Heart right ventricle (tissue), 16 donors: ENCODE results near the gene FANCC. TPM values are rescaled to one million over a fixed set of nuclear protein-coding genes. Genes with fewer than 3 reads are reported as not detected.
A peak's percentile ranks its signal among the peaks of the same experiment; 100 is the strongest.

ENCODE experiments used
- ATAC-seq, 8 donors: fragments of 200-7000 bp; cut with Tn5 transposase; one replicate each; pipeline ENCODE4 v1.9.1; 2020; ENCODE audit warnings: mild to moderate bottlenecking in 8 of 8, moderate library complexity in 8 of 8, moderate number of reproducible peaks in 1 of 8
- DNase-seq, 2 donors: peaks; one replicate each; pipeline ENCODE4 v3.0.0-alpha.2; 2020
- H3K27ac ChIP-seq, 10 donors: fragments of 200-600 bp; sonication (generic) in 2 of 10; one replicate each; pipeline versions ENCODE4 v1.5.0 to v1.8.0; 2020 to 2022; ENCODE audit warnings: mild to moderate bottlenecking in 3 of 10
- H3K27me3 ChIP-seq, 7 donors: fragments of 200-600 bp; one replicate each; pipeline ENCODE4 v1.8.0; 2021 to 2022; ENCODE audit warnings: mild to moderate bottlenecking in 2 of 7
- H3K36me3 ChIP-seq, 9 donors: fragments of 200-600 bp; sonication (generic) in 1 of 9; one replicate each; pipeline versions ENCODE4 v1.5.0 to v1.8.0; 2020 to 2022; ENCODE audit warnings: mild to moderate bottlenecking in 2 of 9
- H3K4me1 ChIP-seq, 9 donors: fragments of 200-600 bp; sonication (generic) in 1 of 9; one replicate each; pipeline versions ENCODE4 v1.5.0 to v1.8.0; 2020 to 2022; ENCODE audit warnings: mild to moderate bottlenecking in 4 of 9
- H3K4me3 ChIP-seq, 10 donors: fragments of 200-600 bp; sonication (generic) in 2 of 10; one replicate each; pipeline versions ENCODE4 v1.5.0 to v1.8.0; 2020 to 2022; ENCODE audit warnings: mild to moderate bottlenecking in 7 of 10, moderate library complexity in 2 of 10
- H3K9me3 ChIP-seq, 11 donors: fragments of 200-600 bp in 10 of 11; sonication (generic) in 2 of 11; one replicate each; pipeline versions ENCODE4 v1.5.0 to v1.8.0; 2013 to 2022; ENCODE audit warnings: mild to moderate bottlenecking in 2 of 11, control low read depth in 1 of 11, moderate library complexity in 1 of 11
- WGBS, 2 donors: extraction: QIAGEN DNeasy Blood & Tissue Kit; methylation state at CpG; one replicate each; pipeline ENCODE4 v1.1.7; 2013; ENCODE audit warnings: inconsistent platforms in 1 of 2; 5-methylcytosine and 5-hydroxymethylcytosine counted together
- intact Hi-C, 10 donors: fragments of 100-400 bp; cut with DNase I; formaldehyde crosslinking; loops; one replicate each; pipeline versions ENCODE4 v1.11.1 to v1.14.2; 2022
- polyA plus RNA-seq, 2 donors: library from polyadenylated mRNA; stranded (reverse); fragments of 200-250 nt; gene quantifications; one replicate each; pipeline ENCODE4 v1.2.3, GENCODE V29; 2013
- total RNA-seq, 10 donors: library from RNA; stranded (reverse); fragmentation: NEBNext Ultra II Directional in 3 of 10; extraction: Animal tissue kit (Norgen Biotek cat#: 25700) in 3 of 10; gene quantifications; one replicate each; pipeline versions ENCODE4 v1.2.1 to v1.2.4, GENCODE V29; 2021 to 2023
- TF ChIP-seq, protein P1 (sequence below), 9 donors: fragments of 200-600 bp; sonication (generic) in 2 of 9; IDR thresholded peaks; one replicate each; pipeline versions ENCODE4 v1.5.0 to v1.8.0; 2021 to 2022; ENCODE audit warnings: antibody characterized with exemption in 9 of 9, mild to moderate bottlenecking in 5 of 9, moderate library complexity in 1 of 9
- donor health status: Arrhythmogenic right ventricular cardiomyopathy.
- donor health status: ischemic (EF 13 %, LVEDD 7.1; RV severe dilation, severe dysfunction).
- donor health status: healthy with polysubstance abuse.
- donor health status: DM: no; HTN: yes; CAD: no.
- donor health status: DM: no; HTN: no; CAD: no.
- donor health status: ischemic (EF 25% LVEDD 6.9; RV normal size, moderate dysfunction).
- donor health status: ischemic (EF 25% LVEDD 5.7; RV mildly dilated, moderate dysfunction).
- donor health status: healthy.
- donor health status: DM: yes; HTN: yes; CAD: no.
- donor health status: Ischemic cardiomyopathy.
- donor health status: ischemic (EF 35%, LVEDD 5.7; RV mildly dilated, moderate dysfunction).
- donor health status: nonischemic (EF 11% LVEDD 7.7; RV severe dilation, severe dysfunction).
- donor health status: DM: yes; HTN: yes; CAD: no.
- donor health status: PGD.
- donor health status: ischemic (EF 29% LVEDD 5.4; RV normal size, mild dysfunction).
- donor health status: nonischemic (EF 23%, LVEDD 6.1; RV moderate dilation, normal function).

The FANCC gene
- total and polyA plus RNA-seq, 12 donors: 2.9 to 6.8 (median 4.3) TPM

DNA sequence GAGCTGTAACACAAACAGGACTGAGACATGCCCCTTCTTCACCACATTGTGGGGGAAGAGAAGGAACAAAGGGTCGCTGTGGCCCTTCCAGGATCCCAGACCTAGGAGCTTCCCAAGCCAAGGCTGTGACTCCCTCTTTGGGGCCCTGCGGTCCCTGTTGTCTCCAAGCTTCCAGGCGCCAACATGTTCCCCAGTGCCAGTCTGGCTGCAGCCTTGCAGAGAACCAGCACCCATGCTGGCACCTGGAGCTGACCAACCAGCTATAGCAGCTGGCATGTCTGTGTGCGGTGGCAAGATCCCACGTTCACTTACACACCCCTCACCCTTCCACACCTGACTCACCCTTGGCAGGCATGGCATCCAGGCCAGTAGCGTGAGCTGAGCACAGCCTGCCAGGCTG is 20.7 kb upstream of the FANCC start:
- Histone ChIP-seq H3K27ac (no peak overlapping the region), H3K36me3 (no peaks in the 10 kb centered on the region), H3K4me3 (no peak overlapping the region), H3K27me3 (peaks cover 0 to 3% (median 0%) of the 10 kb centered on the region in 7 donors), H3K4me1 (peaks cover 0 to 12% (median 0%) of the 10 kb centered on the region in 9 donors), H3K9me3 (peaks cover 0 to 8% (median 0%) of the 10 kb centered on the region in 11 donors)
- 94 to 95% methylated on average over 6 of the region's 6 CpGs for whole genome bisulfite sequencing, 2 donors
- intact Hi-C loops: no loop called here
- ATAC-seq (no peak), DNase-seq (no peak)
- TF ChIP-seq, protein P1, sequence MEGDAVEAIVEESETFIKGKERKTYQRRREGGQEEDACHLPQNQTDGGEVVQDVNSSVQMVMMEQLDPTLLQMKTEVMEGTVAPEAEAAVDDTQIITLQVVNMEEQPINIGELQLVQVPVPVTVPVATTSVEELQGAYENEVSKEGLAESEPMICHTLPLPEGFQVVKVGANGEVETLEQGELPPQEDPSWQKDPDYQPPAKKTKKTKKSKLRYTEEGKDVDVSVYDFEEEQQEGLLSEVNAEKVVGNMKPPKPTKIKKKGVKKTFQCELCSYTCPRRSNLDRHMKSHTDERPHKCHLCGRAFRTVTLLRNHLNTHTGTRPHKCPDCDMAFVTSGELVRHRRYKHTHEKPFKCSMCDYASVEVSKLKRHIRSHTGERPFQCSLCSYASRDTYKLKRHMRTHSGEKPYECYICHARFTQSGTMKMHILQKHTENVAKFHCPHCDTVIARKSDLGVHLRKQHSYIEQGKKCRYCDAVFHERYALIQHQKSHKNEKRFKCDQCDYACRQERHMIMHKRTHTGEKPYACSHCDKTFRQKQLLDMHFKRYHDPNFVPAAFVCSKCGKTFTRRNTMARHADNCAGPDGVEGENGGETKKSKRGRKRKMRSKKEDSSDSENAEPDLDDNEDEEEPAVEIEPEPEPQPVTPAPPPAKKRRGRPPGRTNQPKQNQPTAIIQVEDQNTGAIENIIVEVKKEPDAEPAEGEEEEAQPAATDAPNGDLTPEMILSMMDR (IDR thresholded peaks at IDR 0.05): no peak

DNA sequence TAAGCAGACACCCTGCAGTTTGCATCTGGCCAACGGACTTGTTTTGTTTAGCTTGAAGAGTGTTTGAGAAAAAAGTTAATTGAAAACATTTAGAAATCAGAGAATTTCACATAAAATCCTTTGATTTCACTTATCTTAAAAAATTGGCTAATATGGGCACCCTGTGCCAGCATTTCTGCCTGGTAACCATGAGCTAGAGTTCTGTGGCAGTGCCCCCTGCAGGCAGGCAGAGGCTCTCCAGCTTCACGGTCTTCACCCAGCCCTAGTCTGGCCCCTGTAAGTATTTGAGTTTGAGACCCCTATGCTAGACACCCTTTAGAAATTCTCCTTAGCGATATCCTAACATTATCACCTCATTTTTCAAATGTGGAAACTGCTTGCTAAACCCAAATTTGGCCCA is 18.8 kb upstream of the FANCC start:
- TF ChIP-seq, protein P1 (IDR thresholded peaks at IDR 0.05): peak in 8 of 9 donors; percentile 5 to 58 (median 48)
- Histone ChIP-seq H3K27ac (no peak overlapping the region), H3K27me3 (no peaks in the 10 kb centered on the region), H3K9me3 (peaks cover 0 to 8% (median 0%) of the 10 kb centered on the region in 11 donors), H3K4me1 (peaks cover 0 to 7% (median 0%) of the 10 kb centered on the region in 9 donors), H3K36me3 (no peaks in the 10 kb centered on the region), H3K4me3 (no peak overlapping the region)
- intact Hi-C loops: no loop called here
- DNase-seq (no peak), ATAC-seq (no peak)
- 76 to 83% methylated on average over 3 of the region's 3 CpGs for WGBS, 2 donors

DNA sequence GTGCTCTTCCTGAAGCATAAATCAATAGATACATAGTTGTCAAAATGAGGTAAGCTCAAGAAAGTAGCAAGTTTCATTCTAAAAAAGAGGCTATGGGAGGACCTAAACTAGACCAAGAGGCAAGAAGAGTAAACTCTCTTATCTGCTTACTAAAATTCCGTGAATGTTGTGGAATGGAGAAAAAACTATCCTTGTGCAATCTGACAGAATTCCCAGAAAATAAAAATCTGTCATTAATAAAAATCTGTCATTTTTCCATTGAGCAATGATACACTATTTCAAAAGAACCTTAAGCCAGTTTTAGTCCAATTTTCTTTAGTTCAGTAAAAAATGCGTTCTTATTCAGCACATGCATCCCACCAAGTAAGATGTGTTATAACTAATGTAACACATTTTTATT is 15.9 kb upstream of the FANCC start:
- ATAC-seq (no peak), DNase-seq (no peak)
- Histone ChIP-seq H3K4me1 (no peaks in the 10 kb centered on the region), H3K4me3 (no peak overlapping the region), H3K27ac (no peak overlapping the region), H3K9me3 (peaks cover 0 to 9% (median 0%) of the 10 kb centered on the region in 11 donors), H3K36me3 (no peaks in the 10 kb centered on the region), H3K27me3 (peaks cover 0 to 5% (median 0%) of the 10 kb centered on the region in 7 donors)
- TF ChIP-seq, protein P1 (IDR thresholded peaks at IDR 0.05): no peak
- 72 to 80% methylated on average over 2 of the region's 2 CpGs for WGBS, 2 donors
- intact Hi-C loops: no loop called here

DNA sequence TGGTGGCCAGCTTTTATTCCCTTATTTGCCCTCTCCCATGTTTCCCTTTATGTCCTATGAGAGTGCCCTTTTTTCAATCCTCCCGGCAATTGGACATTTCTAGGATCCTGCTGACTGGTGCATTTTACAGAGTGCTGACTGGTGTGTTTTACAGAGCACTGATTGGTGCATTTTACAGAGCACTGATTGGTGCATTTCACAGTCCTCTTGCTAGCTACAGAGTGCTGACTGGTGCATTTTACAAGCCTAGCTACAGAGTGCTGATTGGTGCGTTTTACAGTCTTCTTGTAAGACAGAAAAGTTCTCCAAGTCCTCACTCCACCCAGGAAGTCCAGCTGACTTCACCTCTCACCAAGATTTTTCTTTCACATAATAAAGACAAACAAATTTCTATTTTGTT is 15.4 kb upstream of the FANCC start:
- H3K27me3 ChIP-seq: peaks cover 0 to 5% (median 0%) of the 10 kb centered on the region in 7 donors
- H3K36me3 ChIP-seq: no peaks in the 10 kb centered on the region
- TF ChIP-seq, protein P1 (IDR thresholded peaks at IDR 0.05): no peak
- H3K9me3 ChIP-seq: peaks cover 0 to 13% (median 0%) of the 10 kb centered on the region in 11 donors
- H3K27ac ChIP-seq: no peak overlapping the region
- intact Hi-C loops: no loop called here
- 82 to 91% methylated on average over 2 of the region's 2 CpGs for WGBS, 2 donors
- DNase-seq (no peak), ATAC-seq (no peak)
- H3K4me3 ChIP-seq: no peak overlapping the region
- no peaks in the 10 kb centered on the region for H3K4me1 ChIP-seq
